ENCODE measurements around the gene FAM83C.

GRCh38 chr20:35291654-35292503 lies at the start of gene FAM83C:
- TF ChIP-seq CTCF (conservative IDR thresholded peaks at IDR 0.05; ENCODE audit: low read depth, low read length): no peak
- no peak for TF ChIP-seq EZH2 (IDR thresholded peaks at IDR 0.05; ENCODE audit: borderline replicate concordance, low read depth, low read length, poor library complexity, severe bottlenecking)

Measured in A673 (cell line).